HEK293 (cell line): ENCODE results near the gene GON7.
A peak's percentile ranks its signal among the peaks of the same experiment; 100 is the strongest.

Experiments
- BCL11A ChIP-seq: fragments of 450-650 bp; formaldehyde crosslinking; IDR thresholded peaks from 2 replicates; pipeline ENCODE4 v1.5.1; 2016; ENCODE audit warnings: low read depth, missing biosample characterization, missing genetic modification characterization
- BCL11B ChIP-seq: fragments of 450-650 bp; formaldehyde crosslinking; IDR thresholded peaks from 2 replicates; pipeline ENCODE4 v1.5.1; 2016; ENCODE audit warnings: low read depth, missing biosample characterization, missing genetic modification characterization
- GLIS1 ChIP-seq: fragments of 450-650 bp; formaldehyde crosslinking; IDR thresholded peaks from 2 replicates; pipeline ENCODE4 v1.5.1; 2016; ENCODE audit warnings: missing biosample characterization, missing genetic modification characterization
- KLF10 ChIP-seq: fragments of 450-650 bp; IDR thresholded peaks from 2 replicates; pipeline ENCODE4 v1.5.1; 2018; ENCODE audit warnings: missing biosample characterization, mild to moderate bottlenecking, missing genetic modification characterization
- SALL2 ChIP-seq: fragments of 450-650 bp; formaldehyde crosslinking; IDR thresholded peaks from 2 replicates; pipeline ENCODE4 v1.5.0; 2017; ENCODE audit warnings: missing biosample characterization, mild to moderate bottlenecking, missing genetic modification characterization, borderline replicate concordance
- TRIM28 ChIP-seq: IDR thresholded peaks from 2 replicates; pipeline ENCODE4 v1.6.1; 2011; ENCODE audit warnings: low read length, control low read depth, borderline replicate concordance
- ZBTB11 ChIP-seq: fragments of 450-650 bp; formaldehyde crosslinking; conservative IDR thresholded peaks from 2 replicates; pipeline ENCODE4 v1.5.1; 2016; ENCODE audit warnings: low read depth, missing biosample characterization, missing genetic modification characterization
- ZBTB20 ChIP-seq: fragments of 450-650 bp; formaldehyde crosslinking; IDR thresholded peaks from 2 replicates; pipeline ENCODE4 v1.5.1; 2016; ENCODE audit warnings: missing biosample characterization, missing genetic modification characterization
- ZBTB21 ChIP-seq: fragments of 450-650 bp; formaldehyde crosslinking; IDR thresholded peaks from 2 replicates; pipeline ENCODE4 v1.5.1; 2017; ENCODE audit warnings: missing biosample characterization, missing genetic modification characterization
- ZBTB6 ChIP-seq: fragments of 450-650 bp; formaldehyde crosslinking; IDR thresholded peaks from 2 replicates; pipeline ENCODE4 v1.5.1; 2017; ENCODE audit warnings: missing biosample characterization, missing genetic modification characterization
- ZBTB8A ChIP-seq: fragments of 450-650 bp; formaldehyde crosslinking; IDR thresholded peaks from 2 replicates; pipeline ENCODE4 v1.5.1; 2016; ENCODE audit warnings: missing biosample characterization, missing genetic modification characterization
- ZFHX2 ChIP-seq: fragments of 450-650 bp; formaldehyde crosslinking; conservative IDR thresholded peaks from 2 replicates; pipeline ENCODE4 v1.5.1; 2016; ENCODE audit warnings: missing biosample characterization, missing genetic modification characterization
- ZFP41 ChIP-seq: fragments of 450-650 bp; formaldehyde crosslinking; IDR thresholded peaks from 2 replicates; pipeline ENCODE4 v1.5.1; 2016; ENCODE audit warnings: missing biosample characterization, missing genetic modification characterization, borderline replicate concordance
- ZIC2 ChIP-seq: fragments of 450-650 bp; formaldehyde crosslinking; IDR thresholded peaks from 2 replicates; pipeline ENCODE4 v1.5.1; 2016; ENCODE audit warnings: missing biosample characterization, missing genetic modification characterization
- ZNF114 ChIP-seq: fragments of 450-650 bp; formaldehyde crosslinking; IDR thresholded peaks from 2 replicates; pipeline ENCODE4 v1.5.0; 2017; ENCODE audit warnings: missing biosample characterization, missing genetic modification characterization
- ZNF146 ChIP-seq: fragments of 450-650 bp; formaldehyde crosslinking; IDR thresholded peaks from 2 replicates; pipeline ENCODE4 v1.5.1; 2016; ENCODE audit warnings: missing biosample characterization, missing genetic modification characterization
- ZNF175 ChIP-seq: fragments of 450-650 bp; formaldehyde crosslinking; IDR thresholded peaks from 2 replicates; pipeline ENCODE4 v1.5.1; 2016; ENCODE audit warnings: missing biosample characterization, missing genetic modification characterization
- ZNF202 ChIP-seq: fragments of 450-650 bp; formaldehyde crosslinking; IDR thresholded peaks from 2 replicates; pipeline ENCODE4 v1.5.1; 2016; ENCODE audit warnings: missing biosample characterization, missing genetic modification characterization, borderline replicate concordance
- ZNF223 ChIP-seq: fragments of 450-650 bp; formaldehyde crosslinking; IDR thresholded peaks from 2 replicates; pipeline ENCODE4 v1.5.1; 2016; ENCODE audit warnings: missing biosample characterization, missing genetic modification characterization
- ZNF341 ChIP-seq: fragments of 450-650 bp; formaldehyde crosslinking; IDR thresholded peaks from 2 replicates; pipeline ENCODE4; 2016; ENCODE audit warnings: low read depth, missing biosample characterization, missing genetic modification characterization
- ZNF362 ChIP-seq: fragments of 450-650 bp; formaldehyde crosslinking; IDR thresholded peaks from 2 replicates; pipeline ENCODE4 v1.5.1; 2016; ENCODE audit warnings: missing biosample characterization, missing genetic modification characterization
- ZNF394 ChIP-seq: fragments of 450-650 bp; formaldehyde crosslinking; IDR thresholded peaks from 2 replicates; pipeline ENCODE4 v1.5.1; 2016; ENCODE audit warnings: missing biosample characterization, missing genetic modification characterization, mild to moderate bottlenecking, moderate library complexity, borderline replicate concordance
- ZNF398 ChIP-seq: fragments of 450-650 bp; formaldehyde crosslinking; IDR thresholded peaks from 2 replicates; pipeline ENCODE4 v1.5.1; 2017; ENCODE audit warnings: missing biosample characterization, missing genetic modification characterization
- ZNF580 ChIP-seq: fragments of 450-650 bp; formaldehyde crosslinking; IDR thresholded peaks from 2 replicates; pipeline ENCODE4 v1.5.1; 2016; ENCODE audit warnings: missing biosample characterization, missing genetic modification characterization
- ZNF610 ChIP-seq: fragments of 450-650 bp; formaldehyde crosslinking; IDR thresholded peaks from 2 replicates; pipeline ENCODE4 v1.5.1; 2016; ENCODE audit warnings: missing biosample characterization, missing genetic modification characterization, borderline replicate concordance
- ZNF623 ChIP-seq: fragments of 450-650 bp; formaldehyde crosslinking; IDR thresholded peaks from 2 replicates; pipeline ENCODE4 v1.5.1; 2016; ENCODE audit warnings: missing biosample characterization, missing genetic modification characterization
- ZNF629 ChIP-seq: fragments of 450-650 bp; formaldehyde crosslinking; IDR thresholded peaks from 2 replicates; pipeline ENCODE4 v1.5.1; 2017; ENCODE audit warnings: missing biosample characterization, missing genetic modification characterization
- ZNF664 ChIP-seq: fragments of 450-650 bp; formaldehyde crosslinking; IDR thresholded peaks from 2 replicates; pipeline ENCODE4 v1.5.1; 2016; ENCODE audit warnings: missing biosample characterization, missing genetic modification characterization
- ZNF701 ChIP-seq: fragments of 450-650 bp; formaldehyde crosslinking; IDR thresholded peaks from 2 replicates; pipeline ENCODE4 v1.5.1; 2016; ENCODE audit warnings: missing biosample characterization, missing genetic modification characterization
- ZNF76 ChIP-seq: fragments of 450-650 bp; formaldehyde crosslinking; IDR thresholded peaks from 2 replicates; pipeline ENCODE4; 2016; ENCODE audit warnings: low read depth, missing biosample characterization, missing genetic modification characterization, borderline replicate concordance
- ZNF768 ChIP-seq: fragments of 450-650 bp; formaldehyde crosslinking; IDR thresholded peaks from 2 replicates; pipeline ENCODE4 v1.5.1; 2018; ENCODE audit warnings: missing biosample characterization, mild to moderate bottlenecking, missing genetic modification characterization
- ZNF785 ChIP-seq: fragments of 450-650 bp; formaldehyde crosslinking; IDR thresholded peaks from 2 replicates; pipeline ENCODE4 v1.5.1; 2016; ENCODE audit warnings: missing biosample characterization, missing genetic modification characterization

The GON7 gene

GRCh38 chr14:93206793-93207467 lies at the start of gene GON7, which contains the start of gene UBR7 (continued):
- TF ChIP-seq ZNF768 (tag by site-specific recombination) (no peak; the same call in 1 of the 2 replicates), ZNF664 (tag by site-specific recombination) (no peak), BCL11B (tag by site-specific recombination) (no peak), ZNF701 (tag by site-specific recombination) (no peak), ZBTB21 (tag by site-specific recombination) (no peak), ZNF398 (tag by site-specific recombination) (no peak), ZNF785 (tag by site-specific recombination) (no peak), BCL11A (tag by site-specific recombination) (0 out of 2 replicates have a peak, but pooled peaks have one; percentile 33), ZNF146 (no peak), ZNF629 (tag by site-specific recombination) (peak; percentile 58), ZFHX2 (tag by site-specific recombination) (peak; percentile 77), ZNF223 (tag by site-specific recombination) (no peak), KLF10 (tag by site-specific recombination) (peak; percentile 79), ZNF175 (tag by site-specific recombination) (no peak), ZNF362 (tag by site-specific recombination) (no peak), ZBTB8A (peak; percentile 92), ZFP41 (tag by site-specific recombination) (no peak), ZBTB20 (tag by site-specific recombination) (no peak), ZBTB11 (tag by site-specific recombination) (peak; percentile 95), ZNF610 (tag by site-specific recombination) (0 out of 2 replicates have a peak, but pooled peaks have one; percentile 18), TRIM28 (no peak; the same call in 1 of the 2 replicates), ZNF202 (no peak), SALL2 (tag by site-specific recombination) (no peak), ZNF76 (peak; percentile 36; the same call in 1 of the 2 replicates), ZBTB6 (tag by site-specific recombination) (peak; percentile 82; the same call in 1 of the 2 replicates), ZNF623 (no peak; the same call in 1 of the 2 replicates), GLIS1 (no peak), ZNF114 (tag by site-specific recombination) (no peak), ZNF580 (tag by site-specific recombination) (no peak), ZIC2 (tag by site-specific recombination) (peak; percentile 37; the same call in 1 of the 2 replicates), ZNF394 (peak; percentile 33; the same call in 1 of the 2 replicates), ZNF341 (tag by site-specific recombination) (peak; percentile 92)
